Prostate gland (tissue), 2 donors: ENCODE data around the gene GRPEL2.

Source experiments
- POLR2A ChIP-seq: fragments of 450-650 bp; IDR thresholded peaks from one replicate; pipeline ENCODE4 v1.6.1; 2016; ENCODE audit warnings: antibody characterized with exemption, mild to moderate bottlenecking
- TF ChIP-seq, protein P1 (sequence below), 4 experiments: fragments of 200-600 bp in 2 of 4; fragments of 450-650 bp in 2 of 4; sonication (generic) in 2 of 4; IDR thresholded peaks; 1 replicate in 3 of 4; 2 replicates in 1 of 4; pipeline ENCODE4 v1.5.1; 2016 to 2019; ENCODE audit warnings: antibody characterized with exemption in 4 of 4, mild to moderate bottlenecking in 2 of 4, moderate library complexity in 2 of 4

- TF ChIP-seq, protein P1, sequence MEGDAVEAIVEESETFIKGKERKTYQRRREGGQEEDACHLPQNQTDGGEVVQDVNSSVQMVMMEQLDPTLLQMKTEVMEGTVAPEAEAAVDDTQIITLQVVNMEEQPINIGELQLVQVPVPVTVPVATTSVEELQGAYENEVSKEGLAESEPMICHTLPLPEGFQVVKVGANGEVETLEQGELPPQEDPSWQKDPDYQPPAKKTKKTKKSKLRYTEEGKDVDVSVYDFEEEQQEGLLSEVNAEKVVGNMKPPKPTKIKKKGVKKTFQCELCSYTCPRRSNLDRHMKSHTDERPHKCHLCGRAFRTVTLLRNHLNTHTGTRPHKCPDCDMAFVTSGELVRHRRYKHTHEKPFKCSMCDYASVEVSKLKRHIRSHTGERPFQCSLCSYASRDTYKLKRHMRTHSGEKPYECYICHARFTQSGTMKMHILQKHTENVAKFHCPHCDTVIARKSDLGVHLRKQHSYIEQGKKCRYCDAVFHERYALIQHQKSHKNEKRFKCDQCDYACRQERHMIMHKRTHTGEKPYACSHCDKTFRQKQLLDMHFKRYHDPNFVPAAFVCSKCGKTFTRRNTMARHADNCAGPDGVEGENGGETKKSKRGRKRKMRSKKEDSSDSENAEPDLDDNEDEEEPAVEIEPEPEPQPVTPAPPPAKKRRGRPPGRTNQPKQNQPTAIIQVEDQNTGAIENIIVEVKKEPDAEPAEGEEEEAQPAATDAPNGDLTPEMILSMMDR (IDR thresholded peaks at IDR 0.05), result no peak
- no peak for TF ChIP-seq POLR2A
Measured at GRCh38 chr5:149360272-149360671, 15.0 kb downstream of the GRPEL2 start.
